OCI-LY1 (cell line): Measurements from ENCODE around the gene EVA1C.
"Not testable (repeated sequence)": the region's sequence is repeated elsewhere in the genome, so short reads cannot be mapped to it uniquely, and the experiment has no call there.

ENCODE experiments used
- H2AFZ ChIP-seq: fragments of 200-600 bp; sonication (generic), shearing (Covaris generic); 2 replicates; pipeline ENCODE4 v1.6.0; 2014; ENCODE audit warnings: antibody characterized with exemption, mild to moderate bottlenecking, low read length
- H3F3A ChIP-seq: fragments of 200-600 bp; sonication (generic), shearing (Covaris generic); 2 replicates; pipeline ENCODE4 v1.6.0; 2014; ENCODE audit warnings: mild to moderate bottlenecking, antibody characterized with exemption, low read length, moderate library complexity; ENCODE audit not compliant: insufficient read depth
- H3K27ac ChIP-seq: fragments of 200-600 bp; sonication (generic); 2 replicates; pipeline ENCODE4 v1.5.1; 2014; ENCODE audit warnings: low read length, mixed run types, mild to moderate bottlenecking, low read depth; ENCODE audit not compliant: poor library complexity, severe bottlenecking
- H3K27me3 ChIP-seq: fragments of 200-600 bp; sonication (generic); 2 replicates; pipeline ENCODE4 v1.6.0; 2014; ENCODE audit warnings: antibody characterized with exemption, mild to moderate bottlenecking, low read length, moderate library complexity; ENCODE audit not compliant: insufficient read depth
- H3K36me3 ChIP-seq: fragments of 200-600 bp; sonication (generic); 2 replicates; pipeline ENCODE4 v1.6.1; 2014; ENCODE audit warnings: mild to moderate bottlenecking, antibody characterized with exemption, low read length, moderate library complexity, mixed read lengths; ENCODE audit not compliant: insufficient read depth
- H3K4me1 ChIP-seq: fragments of 200-600 bp; sonication (generic); 2 replicates; pipeline ENCODE4 v1.5.1; 2014; ENCODE audit warnings: mild to moderate bottlenecking, low read length, moderate library complexity; ENCODE audit not compliant: insufficient read depth, severe bottlenecking
- H3K4me2 ChIP-seq: fragments of 200-600 bp; sonication (generic), shearing (Covaris generic); 2 replicates; pipeline ENCODE4 v1.6.1; 2014; ENCODE audit warnings: low read length
- H3K4me3 ChIP-seq: fragments of 200-600 bp; sonication (generic); 2 replicates; pipeline ENCODE4 v1.5.1; 2014; ENCODE audit warnings: low read length, low read depth, mild to moderate bottlenecking, mixed read lengths; ENCODE audit not compliant: poor library complexity, severe bottlenecking
- H3K79me2 ChIP-seq: fragments of 200-600 bp; shearing (Covaris generic); 2 replicates; pipeline ENCODE4 v1.6.1; 2016; ENCODE audit warnings: mixed run types, low read length, mixed read lengths; ENCODE audit not compliant: insufficient read depth
- H3K9ac ChIP-seq: fragments of 200-600 bp; sonication (generic), shearing (Covaris generic); 2 replicates; pipeline ENCODE4 v1.6.1; 2014; ENCODE audit warnings: mild to moderate bottlenecking, low read length, mixed read lengths
- H3K9me2 ChIP-seq: fragments of 200-600 bp; sonication (generic), shearing (Covaris generic); 2 replicates; pipeline ENCODE4 v1.6.1; 2014; ENCODE audit warnings: low read depth, mild to moderate bottlenecking, low read length, mixed read lengths
- H3K9me3 ChIP-seq: fragments of 200-600 bp; shearing (Covaris generic); 2 replicates; pipeline ENCODE4 v1.6.1; 2014; ENCODE audit warnings: low read length, mixed read lengths
- H4K20me1 ChIP-seq: fragments of 200-600 bp; sonication (generic), shearing (Covaris generic); 2 replicates; pipeline ENCODE4 v1.6.0; 2016; ENCODE audit warnings: mild to moderate bottlenecking, low read length; ENCODE audit not compliant: insufficient read depth
- CTCF ChIP-seq: fragments of 200-600 bp; sonication (generic), shearing (Covaris generic); IDR thresholded peaks from 2 replicates; pipeline ENCODE4 v1.5.1; 2017; ENCODE audit warnings: mild to moderate bottlenecking, antibody characterized with exemption, low read length, moderate library complexity, mixed read lengths
- EZH2 ChIP-seq: fragments of 200-600 bp; sonication (generic), shearing (Covaris generic); IDR thresholded peaks from 2 replicates; pipeline ENCODE4 v1.8.0; 2017; ENCODE audit warnings: borderline replicate concordance, mixed run types, mild to moderate bottlenecking, antibody characterized with exemption, low read length, moderate library complexity, mixed read lengths

EVA1C gene

DNA sequence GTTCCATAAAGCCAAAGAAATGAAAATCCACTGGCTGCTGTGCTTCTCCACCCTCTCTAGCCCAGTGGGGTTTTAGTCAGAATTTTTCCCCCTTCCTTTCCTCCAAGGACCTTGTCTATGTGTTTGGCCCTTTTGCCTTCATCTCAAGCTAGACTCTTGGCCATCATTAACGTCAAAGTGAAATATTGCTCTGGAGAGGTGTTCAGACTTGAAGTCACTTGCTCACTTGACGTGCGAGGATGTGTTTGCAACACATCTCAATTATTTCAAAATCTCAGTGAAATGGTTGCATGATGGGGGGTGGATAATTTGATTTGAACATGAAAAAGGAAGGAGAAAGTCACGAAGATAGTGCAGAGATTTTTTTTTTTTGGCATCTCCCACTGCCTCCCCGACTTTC, 13.6 kb downstream of the EVA1C start:
- no peaks in the 10 kb centered on the region for H3F3A ChIP-seq
- H3K27me3 ChIP-seq: no peaks in the 10 kb centered on the region
- no peaks in the 10 kb centered on the region for H3K79me2 ChIP-seq
- H4K20me1 ChIP-seq: no peaks in the 10 kb centered on the region
- H3K4me2 ChIP-seq: no peak overlapping the region
- H3K4me3 ChIP-seq: no peak overlapping the region
- no peaks in the 10 kb centered on the region for H3K9me2 ChIP-seq
- no peak overlapping the region for H3K27ac ChIP-seq
- H3K9me3 ChIP-seq: peaks cover 3% of the 10 kb centered on the region; the same call in 1 of the 2 replicates
- TF ChIP-seq EZH2: no peak
- TF ChIP-seq CTCF: no peak
- H3K4me1 ChIP-seq: no peaks in the 10 kb centered on the region
- H3K9ac ChIP-seq: no peak overlapping the region
- H2AFZ ChIP-seq: no peak overlapping the region
- H3K36me3 ChIP-seq: no peaks in the 10 kb centered on the region

DNA sequence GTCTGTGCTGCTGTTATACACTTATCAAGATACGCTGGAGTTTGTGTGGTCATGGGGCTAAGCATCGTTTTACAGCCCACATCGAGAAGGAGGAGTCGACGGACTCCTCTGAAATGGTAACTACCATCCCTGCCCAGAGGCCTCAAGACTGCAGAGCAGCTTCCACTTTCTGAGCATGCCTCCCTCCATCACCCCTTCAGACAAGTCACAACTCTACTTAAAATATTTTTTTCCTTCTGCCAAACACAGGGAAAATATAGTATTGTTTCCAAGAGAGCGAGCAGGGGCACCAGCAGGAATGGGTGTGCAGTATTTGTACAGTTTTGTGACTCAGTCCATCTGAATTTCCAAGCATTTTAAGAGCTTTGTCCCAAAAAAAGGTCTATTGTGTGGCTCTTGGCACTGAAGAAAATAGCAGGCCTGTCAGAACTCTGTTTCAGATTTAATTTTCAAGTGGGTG, 14.1 kb downstream of the EVA1C start:
- Histone ChIP-seq H3K4me1 (no peaks in the 10 kb centered on the region), H4K20me1 (no peaks in the 10 kb centered on the region), H3K9me3 (peaks cover 3% of the 10 kb centered on the region; the same call in 1 of the 2 replicates), H2AFZ (no peak overlapping the region), H3K27me3 (no peaks in the 10 kb centered on the region), H3K27ac (no peak overlapping the region), H3K4me3 (no peak overlapping the region), H3K79me2 (no peaks in the 10 kb centered on the region), H3K9ac (no peak overlapping the region), H3K4me2 (no peak overlapping the region), H3F3A (no peaks in the 10 kb centered on the region), H3K36me3 (no peaks in the 10 kb centered on the region), H3K9me2 (no peaks in the 10 kb centered on the region)
- TF ChIP-seq EZH2 (no peak), CTCF (no peak)

GRCh38 chr21:32427958-32428623, 15.6 kb downstream of the EVA1C start:
- Histone ChIP-seq H3K27me3 (no peaks in the 10 kb centered on the region), H3K4me1 (no peaks in the 10 kb centered on the region), H2AFZ (no peak overlapping the region), H4K20me1 (no peaks in the 10 kb centered on the region), H3K9me3 (no peaks in the 10 kb centered on the region), H3K36me3 (no peaks in the 10 kb centered on the region), H3K79me2 (no peaks in the 10 kb centered on the region), H3K4me2 (no peak overlapping the region), H3K4me3 (no peak overlapping the region), H3F3A (no peaks in the 10 kb centered on the region), H3K27ac (no peak overlapping the region), H3K9me2 (no peaks in the 10 kb centered on the region), H3K9ac (no peak overlapping the region)
- TF ChIP-seq CTCF (no peak), EZH2 (no peak)

DNA sequence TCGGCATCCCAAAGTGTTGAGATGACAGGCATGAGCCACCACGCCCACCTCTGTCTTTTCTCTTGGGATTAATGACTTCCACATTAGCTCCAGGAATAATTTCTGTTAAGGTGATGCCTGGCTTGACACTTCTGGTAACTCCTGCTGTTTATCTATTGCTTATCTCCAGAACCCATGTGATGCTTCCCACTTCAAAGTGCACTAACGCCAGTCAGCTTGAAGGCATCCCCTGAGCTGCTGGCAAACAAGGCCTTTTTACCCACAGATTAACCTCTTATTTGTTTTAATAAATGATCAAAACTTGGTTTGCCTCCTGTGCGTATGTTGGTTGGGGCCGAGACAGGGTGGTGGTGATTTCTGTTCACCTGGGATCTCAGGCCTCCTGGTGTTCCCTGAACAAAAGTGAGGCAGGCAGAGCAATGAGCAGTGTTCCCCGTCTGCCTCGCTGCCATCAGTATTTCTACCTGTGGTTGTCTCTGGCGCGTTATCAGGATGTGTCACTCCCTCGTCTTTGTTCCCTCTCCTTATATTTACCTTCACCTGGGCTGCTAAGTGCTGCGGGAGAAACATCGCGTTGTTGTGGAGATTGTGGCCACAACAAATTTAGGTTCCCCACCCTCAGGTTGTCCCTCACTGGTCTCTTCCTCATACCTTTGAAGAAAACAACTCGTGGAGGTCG, 20.6 kb downstream of the EVA1C start:
- not testable (repeated sequence) for H3K4me3 ChIP-seq, H3K4me1 ChIP-seq, H3K79me2 ChIP-seq, H3K4me2 ChIP-seq, H3K27ac ChIP-seq, H3K9me3 ChIP-seq, H4K20me1 ChIP-seq, H3K9me2 ChIP-seq, H3K27me3 ChIP-seq, H3F3A ChIP-seq, H3K36me3 ChIP-seq, H2AFZ ChIP-seq, H3K9ac ChIP-seq
